Keratinocyte (primary cell): Measurements from ENCODE around the gene PCDHA7.
"Not testable (repeated sequence)": the region's sequence is repeated elsewhere in the genome, so short reads cannot be mapped to it uniquely, and the experiment has no call there.

Experiments used
- EZH2 ChIP-seq: IDR thresholded peaks from one replicate; pipeline ENCODE4 v1.6.1; 2012; ENCODE audit warnings: inconsistent platforms, mild to moderate bottlenecking, low read length, moderate library complexity
- TF ChIP-seq, protein P1 (sequence below), 3 experiments: IDR thresholded peaks in 1 of 3; conservative IDR thresholded peaks in 1 of 3; optimal IDR thresholded peaks in 1 of 3; 2 replicates in 2 of 3; 3 replicates in 1 of 3; pipeline versions ENCODE3 to v1.5.1; 2011; ENCODE audit warnings: low read length in 3 of 3, mild to moderate bottlenecking in 3 of 3, moderate library complexity in 2 of 3, control low read depth in 1 of 3, inconsistent platforms in 1 of 3; ENCODE audit not compliant: insufficient read depth in 2 of 3; ENCODE audit errors: extremely low read depth in 1 of 3

DNA sequence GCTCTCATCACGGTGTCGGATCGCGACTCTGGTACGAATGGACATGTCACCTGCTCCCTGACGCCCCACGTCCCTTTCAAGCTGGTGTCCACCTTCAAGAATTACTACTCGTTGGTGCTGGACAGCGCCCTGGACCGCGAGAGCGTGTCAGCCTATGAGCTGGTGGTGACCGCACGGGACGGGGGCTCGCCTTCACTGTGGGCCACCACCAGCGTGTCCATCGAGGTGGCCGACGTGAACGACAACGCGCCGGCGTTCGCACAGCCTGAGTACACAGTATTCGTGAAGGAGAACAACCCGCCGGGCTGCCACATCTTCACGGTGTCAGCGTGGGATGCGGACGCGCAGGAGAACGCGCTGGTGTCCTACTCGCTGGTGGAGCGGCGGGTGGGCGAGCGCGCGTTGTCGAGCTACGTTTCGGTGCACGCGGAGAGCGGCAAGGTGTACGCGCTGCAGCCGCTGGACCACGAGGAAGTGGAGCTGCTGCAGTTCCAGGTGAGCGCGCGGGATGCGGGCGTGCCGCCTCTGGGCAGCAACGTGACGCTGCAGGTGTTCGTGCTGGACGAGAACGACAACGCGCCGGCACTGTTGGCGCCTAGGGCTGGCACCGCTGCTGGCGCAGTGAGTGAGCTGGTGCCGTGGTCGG is 37.9 kb upstream of the PCDHA7 start:
- TF ChIP-seq, protein P1, sequence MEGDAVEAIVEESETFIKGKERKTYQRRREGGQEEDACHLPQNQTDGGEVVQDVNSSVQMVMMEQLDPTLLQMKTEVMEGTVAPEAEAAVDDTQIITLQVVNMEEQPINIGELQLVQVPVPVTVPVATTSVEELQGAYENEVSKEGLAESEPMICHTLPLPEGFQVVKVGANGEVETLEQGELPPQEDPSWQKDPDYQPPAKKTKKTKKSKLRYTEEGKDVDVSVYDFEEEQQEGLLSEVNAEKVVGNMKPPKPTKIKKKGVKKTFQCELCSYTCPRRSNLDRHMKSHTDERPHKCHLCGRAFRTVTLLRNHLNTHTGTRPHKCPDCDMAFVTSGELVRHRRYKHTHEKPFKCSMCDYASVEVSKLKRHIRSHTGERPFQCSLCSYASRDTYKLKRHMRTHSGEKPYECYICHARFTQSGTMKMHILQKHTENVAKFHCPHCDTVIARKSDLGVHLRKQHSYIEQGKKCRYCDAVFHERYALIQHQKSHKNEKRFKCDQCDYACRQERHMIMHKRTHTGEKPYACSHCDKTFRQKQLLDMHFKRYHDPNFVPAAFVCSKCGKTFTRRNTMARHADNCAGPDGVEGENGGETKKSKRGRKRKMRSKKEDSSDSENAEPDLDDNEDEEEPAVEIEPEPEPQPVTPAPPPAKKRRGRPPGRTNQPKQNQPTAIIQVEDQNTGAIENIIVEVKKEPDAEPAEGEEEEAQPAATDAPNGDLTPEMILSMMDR (optimal IDR thresholded peaks at IDR 0.05 in 1 of 3, IDR thresholded peaks at IDR 0.05 in 1 of 3, conservative IDR thresholded peaks at IDR 0.05 in 1 of 3; ENCODE audit: extremely low read depth in 1 of 3, insufficient read depth in 2 of 3, low read length in 3 of 3), result not testable (repeated sequence)
- TF ChIP-seq EZH2, result not testable (repeated sequence)
